LHCN-M2 (cell line): ENCODE results near the gene ZNF609. TPM values are rescaled to one million over a fixed set of nuclear protein-coding genes. Genes with fewer than 3 reads are reported as not detected.
"Not testable (repeated sequence)": the region's sequence is repeated elsewhere in the genome, so short reads cannot be mapped to it uniquely, and the experiment has no call there.

Experiments used
- DNase-seq: peaks from one replicate; pipeline ENCODE4 v3.0.0-alpha.2; 2012; ENCODE audit warnings: low read depth
- total RNA-seq: library from RNA; depleted of rRNA; stranded (reverse); fragments of >200 nt; gene quantifications from 2 replicates; pipeline ENCODE4 v1.2.3, GENCODE V29; 2014

ZNF609 gene
- total RNA-seq, 1 experiment from 2014 or later: 13.1 TPM

DNA sequence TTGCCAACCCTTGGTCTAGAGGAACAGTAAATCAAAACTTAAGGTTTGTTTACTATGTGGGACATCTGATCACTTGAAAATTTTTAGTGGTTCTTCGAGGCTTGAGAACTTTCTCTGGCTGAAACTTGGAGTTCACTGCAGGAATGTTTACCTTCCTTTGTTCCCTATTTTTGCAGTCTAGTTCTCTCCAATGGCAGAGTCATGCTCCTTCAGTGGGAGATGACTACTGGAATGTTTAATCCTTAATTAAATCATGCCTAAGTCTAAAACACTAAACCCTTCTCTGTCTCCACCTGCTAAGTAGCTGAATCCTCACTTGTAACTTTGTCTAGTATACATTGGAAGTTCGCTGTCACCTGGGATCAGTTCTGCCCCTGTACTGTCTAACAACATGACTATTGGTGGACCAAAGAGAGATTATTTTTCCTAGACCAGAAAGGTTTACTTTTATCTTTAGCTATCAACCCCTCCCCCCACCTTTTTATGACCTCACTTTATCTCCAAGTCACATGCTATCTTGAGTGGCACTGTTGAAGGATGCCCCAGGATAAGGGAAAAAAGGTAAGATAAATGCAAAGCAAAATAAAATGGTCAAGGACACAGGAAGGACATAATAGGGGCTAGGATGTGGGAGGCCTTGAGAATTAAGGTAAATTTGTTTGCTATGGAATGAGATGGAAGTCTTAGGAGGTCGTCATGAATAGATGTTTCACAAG lies 1.2 kb upstream of the ZNF609 start:
- DNase-seq: no peak

DNA sequence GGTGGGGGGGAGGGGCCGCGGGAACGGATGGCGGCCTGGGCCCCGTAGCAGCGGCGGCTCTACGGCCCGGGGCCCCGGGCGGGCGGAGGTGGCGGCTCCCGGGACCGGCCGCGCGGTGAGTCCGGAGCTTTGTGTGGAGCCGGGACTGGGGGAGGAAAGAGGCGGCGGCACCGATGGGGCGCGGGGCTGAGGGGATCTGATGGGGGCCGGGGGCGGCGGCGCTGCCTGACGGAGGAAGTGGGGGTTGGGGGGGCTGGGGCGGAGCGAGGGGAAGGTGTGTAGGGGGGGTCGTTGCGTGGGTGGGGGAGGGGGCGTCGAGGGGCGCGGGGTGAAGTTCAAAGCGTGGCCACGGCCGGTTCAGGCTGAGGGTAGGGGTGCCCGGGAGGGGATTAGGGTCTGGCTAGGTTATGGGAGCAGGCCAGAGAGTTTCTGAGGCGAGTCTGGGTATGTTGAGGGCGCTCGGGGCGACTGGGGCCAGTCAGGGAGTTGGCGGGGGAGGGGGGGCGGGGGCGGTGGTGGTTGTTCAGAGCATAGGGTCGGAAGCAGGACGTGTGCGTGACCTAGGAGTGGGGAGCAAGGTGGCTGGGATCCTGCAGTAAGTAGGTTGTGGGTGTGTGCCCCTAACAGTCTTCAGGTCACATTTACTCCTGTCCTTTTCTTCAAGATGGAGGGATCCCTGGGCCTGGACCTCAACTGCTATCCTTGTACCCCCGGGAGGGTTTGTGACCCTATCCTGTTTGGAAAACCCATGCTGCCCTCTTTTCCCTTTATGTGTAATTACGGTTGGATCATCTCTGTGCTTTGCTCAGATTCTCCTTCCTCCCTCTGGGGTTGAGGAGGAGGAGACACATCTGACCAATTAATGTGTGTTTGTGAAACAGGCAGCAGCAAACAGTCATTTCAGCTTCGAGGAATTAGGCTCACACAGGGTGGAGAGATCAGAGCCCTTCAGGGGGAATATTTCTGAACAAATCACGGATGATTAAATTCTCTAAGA lies 644 bp downstream of the ZNF609 start:
- peak; percentile 91 for DNase-seq

DNA sequence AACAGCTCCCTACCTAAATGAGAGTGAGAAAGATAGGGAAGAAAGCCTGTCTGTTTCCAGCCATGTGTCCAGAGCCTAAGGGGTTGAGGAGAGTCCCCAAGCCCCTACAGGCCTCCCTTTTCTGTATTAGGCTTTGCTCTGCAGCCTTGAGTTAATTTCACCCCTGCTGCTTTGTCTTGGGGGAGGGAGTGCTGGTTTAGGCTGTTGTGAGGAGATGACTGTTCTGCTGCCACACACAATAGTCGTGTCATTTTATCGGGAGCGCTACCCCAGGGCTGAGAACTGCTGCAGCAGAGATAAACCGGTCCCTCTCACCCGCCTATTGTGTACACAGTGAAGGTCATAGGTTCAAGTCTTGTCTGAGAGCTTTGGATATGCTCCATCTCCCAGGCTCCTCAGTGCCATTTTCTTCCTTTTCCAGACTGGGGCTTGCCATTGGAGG lies 1.4 kb downstream of the ZNF609 start:
- DNase-seq: no peak

DNA sequence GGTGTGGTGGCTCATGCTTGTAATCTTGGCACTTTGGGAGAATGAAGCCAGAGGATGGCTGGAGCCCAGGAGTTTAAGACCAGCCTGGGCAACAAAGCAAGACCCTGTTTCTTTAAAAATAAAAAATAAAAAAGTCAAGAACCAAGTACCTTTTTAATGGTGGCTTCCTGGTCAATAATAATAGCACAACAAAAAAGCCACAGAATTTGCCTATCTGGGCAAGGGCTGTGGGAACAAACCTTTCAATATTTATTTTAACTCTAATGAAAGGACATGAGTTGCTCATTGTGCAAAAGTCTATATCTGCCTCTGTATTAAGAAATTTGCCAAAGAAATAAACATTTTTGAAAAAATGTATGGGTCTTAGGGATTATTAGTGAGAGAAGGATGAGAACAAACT lies 2.1 kb downstream of the ZNF609 start:
- DNase-seq: no peak

DNA sequence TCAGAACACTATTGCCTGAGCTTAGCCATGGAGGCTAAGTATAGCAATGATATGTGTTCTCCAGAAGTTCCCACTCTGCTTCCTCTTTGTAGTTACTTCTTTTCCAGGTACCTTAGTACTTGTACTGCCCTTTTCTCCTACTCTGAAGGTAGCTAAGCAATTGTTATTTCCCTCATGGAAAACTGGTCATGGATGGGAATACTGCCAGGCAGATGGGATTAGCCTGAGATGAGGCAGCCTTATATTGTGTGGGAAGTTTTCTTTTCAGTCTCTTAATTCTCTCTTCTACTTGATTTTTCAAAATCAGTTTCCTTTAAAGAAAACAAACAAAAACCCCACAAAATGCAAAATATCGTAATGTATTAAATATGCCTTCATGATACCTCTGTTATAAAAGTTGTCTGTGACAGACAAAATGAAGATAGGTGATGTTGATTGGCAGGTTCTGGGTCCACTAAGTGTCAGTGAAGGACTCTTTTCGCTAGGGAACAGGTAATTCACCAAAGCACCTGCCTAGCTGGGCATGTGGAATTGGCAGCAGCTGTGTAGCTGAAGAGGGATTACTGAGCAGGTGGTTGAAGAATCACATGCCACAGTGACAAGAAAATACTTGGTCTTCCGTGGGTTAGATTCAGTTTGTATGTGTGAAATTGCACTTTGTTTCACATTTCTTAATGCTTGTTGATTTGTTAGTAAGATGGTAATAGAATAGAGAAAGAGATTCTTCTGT lies 4.1 kb downstream of the ZNF609 start:
- DNase-seq: no peak

DNA sequence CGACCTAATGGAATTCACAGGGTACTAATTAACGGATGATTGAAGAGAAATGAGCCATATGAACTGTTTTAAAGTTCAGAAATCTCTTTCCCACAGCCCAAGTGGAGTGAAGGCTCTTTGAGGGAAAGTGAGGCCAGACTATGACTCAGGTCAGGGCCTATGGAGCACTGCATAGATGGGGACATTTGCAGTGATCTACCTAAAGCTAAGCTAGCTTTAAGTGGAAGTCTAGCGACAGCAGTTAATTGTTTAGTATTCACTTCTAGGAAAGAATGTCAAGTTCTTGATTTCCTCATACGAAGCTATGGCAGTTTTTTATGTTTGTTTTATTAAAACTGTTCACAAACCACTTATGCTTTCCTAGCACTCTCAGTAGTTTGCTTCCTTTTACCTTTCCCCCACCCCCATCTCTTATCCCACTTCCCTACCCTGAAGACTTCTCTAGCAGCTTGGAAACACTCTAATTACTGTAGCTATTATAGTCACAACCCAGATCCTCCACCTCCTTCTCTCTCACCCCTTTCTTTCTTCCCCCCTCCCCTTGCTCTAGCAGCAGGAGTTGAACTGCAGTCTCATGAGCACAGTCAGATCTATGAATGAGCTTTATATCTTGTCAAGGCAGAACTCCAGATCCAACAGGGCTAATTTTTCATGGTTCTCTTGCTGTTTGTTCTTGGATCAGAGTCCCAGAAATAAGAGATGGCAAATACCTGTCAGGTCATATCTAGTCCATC lies 6.2 kb downstream of the ZNF609 start:
- DNase-seq: no peak

DNA sequence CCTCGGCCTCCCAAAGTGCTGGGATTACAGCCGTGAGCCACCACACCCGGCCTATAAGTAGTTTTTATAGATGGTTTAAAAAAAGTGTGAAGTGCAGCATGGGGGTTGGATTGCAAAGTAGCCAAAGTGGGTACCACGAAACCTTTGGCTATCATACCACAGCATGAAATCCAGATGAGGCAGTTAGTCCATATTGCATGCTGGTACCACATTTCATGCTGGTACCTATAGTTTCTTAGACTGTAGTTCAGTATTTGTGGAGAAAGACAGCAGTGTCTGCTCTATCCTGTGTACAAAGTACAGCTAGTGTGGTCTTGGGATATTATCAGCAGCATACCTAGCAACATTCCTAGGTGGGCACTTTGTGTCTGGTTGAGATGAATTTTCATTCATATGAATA lies 11.8 kb downstream of the ZNF609 start:
- no peak for DNase-seq

DNA sequence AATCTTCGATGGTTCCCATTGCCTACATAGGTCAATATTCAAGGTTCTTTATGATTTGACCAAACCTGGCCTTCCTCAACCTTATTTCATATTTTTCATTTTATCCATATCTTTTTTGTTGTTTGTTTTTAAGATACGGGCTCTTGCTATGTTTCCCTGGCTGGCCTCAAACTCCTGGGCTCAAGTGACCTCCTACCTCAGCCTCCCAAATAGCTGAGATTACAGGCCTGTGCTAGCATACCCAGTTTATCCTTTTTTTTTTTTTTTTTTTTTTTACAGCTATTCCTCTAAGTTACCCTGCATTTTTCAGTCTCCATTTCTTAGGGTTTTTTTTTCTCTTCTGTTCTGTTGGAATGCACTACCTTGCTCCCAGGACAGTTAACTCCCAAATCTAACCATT lies 14.5 kb downstream of the ZNF609 start:
- no peak for DNase-seq

DNA sequence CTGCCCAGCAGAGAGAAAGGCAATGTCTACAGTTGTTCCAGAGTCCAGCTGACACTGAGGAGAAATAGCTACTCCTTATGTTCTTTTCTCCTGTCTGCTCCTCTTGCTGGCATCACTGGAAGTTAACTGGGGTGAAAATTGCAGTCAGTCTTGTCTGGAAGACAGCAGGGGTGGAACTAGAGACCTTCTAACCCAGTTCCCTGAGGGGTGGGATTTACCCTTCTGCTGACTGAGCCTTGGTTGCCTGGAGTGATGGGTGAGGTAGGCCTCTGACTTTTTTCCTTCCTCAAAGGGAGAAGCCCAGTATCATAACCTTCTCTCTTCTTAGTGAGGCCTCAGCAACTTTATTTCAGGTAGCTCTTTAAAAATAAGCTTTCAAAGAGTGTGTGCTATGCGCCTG lies 16.2 kb downstream of the ZNF609 start:
- DNase-seq: no peak

DNA sequence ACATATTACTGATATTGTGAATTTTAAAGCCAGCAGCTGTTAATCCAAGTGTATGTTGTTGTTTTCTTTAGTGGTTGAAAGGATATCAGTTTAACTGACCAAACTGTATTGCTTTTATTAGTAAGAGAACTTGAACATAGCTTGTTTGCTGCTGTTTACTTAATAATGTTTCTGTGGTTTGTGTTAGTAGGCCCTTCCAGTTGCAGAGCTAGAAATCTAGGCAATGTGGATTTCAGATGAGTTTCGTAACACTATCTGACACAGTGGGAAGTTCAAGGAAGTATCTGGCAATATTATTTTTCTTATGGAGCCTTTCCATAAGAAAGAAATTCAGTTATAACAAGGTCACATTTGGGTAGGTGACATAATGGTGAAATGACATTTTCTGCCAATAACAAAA lies 18.5 kb downstream of the ZNF609 start:
- DNase-seq: peak; percentile 59

DNA sequence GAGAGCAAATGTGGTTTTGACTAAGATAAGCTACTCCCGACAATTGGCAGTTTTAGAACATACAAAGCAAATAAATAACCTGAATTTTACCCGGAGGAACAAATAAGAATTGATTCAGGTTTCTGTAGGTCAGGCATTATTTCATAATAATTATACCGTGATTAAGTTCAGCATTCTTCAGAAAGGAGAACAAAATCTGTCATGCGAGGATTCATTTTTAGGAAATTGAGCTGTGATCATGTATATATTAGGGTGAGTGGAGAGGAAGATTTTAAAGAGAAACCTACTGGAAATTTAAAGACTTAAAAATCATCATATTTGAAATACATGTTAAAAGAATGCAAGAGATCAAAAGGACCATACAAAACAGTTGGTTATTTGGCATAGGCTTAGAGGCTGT lies 20.5 kb downstream of the ZNF609 start:
- no peak for DNase-seq

DNA sequence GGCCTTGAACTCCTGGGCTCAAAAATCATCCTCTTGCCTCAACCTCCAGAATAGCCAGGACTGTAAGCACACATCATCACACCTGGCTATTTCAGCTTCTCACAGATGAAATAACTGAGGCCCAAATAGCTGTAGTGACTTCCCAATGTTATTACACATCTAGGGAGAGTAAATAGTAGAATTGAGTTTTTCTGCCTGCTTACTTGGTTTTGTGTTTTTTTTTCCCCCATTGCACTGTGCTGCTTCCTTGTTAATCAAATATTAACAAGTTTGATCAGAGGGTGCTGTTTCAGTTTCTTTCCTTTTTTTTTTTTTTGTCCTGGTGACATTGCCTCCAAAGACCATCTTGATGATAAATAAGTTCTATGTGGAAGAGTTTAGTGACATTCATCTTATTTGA lies 23.4 kb downstream of the ZNF609 start:
- DNase-seq: no peak

DNA sequence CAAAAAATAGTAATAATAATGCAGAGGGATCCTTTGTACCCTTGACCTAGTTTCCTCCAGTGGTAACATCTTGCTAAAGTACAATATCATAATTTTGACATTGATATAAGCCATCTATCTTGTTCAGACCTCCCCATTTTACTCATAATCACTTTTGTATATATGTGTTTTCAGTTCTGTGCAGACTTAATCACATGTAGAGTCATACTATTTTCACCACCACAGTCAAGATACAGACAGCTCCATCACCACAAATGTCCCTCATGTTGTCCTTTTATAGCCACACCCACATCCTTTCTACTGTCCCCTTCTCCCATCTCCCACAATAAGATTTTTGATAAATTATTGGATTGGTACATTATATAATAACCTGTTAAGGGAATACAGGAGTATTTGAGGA lies 25.4 kb downstream of the ZNF609 start:
- DNase-seq: no peak

DNA sequence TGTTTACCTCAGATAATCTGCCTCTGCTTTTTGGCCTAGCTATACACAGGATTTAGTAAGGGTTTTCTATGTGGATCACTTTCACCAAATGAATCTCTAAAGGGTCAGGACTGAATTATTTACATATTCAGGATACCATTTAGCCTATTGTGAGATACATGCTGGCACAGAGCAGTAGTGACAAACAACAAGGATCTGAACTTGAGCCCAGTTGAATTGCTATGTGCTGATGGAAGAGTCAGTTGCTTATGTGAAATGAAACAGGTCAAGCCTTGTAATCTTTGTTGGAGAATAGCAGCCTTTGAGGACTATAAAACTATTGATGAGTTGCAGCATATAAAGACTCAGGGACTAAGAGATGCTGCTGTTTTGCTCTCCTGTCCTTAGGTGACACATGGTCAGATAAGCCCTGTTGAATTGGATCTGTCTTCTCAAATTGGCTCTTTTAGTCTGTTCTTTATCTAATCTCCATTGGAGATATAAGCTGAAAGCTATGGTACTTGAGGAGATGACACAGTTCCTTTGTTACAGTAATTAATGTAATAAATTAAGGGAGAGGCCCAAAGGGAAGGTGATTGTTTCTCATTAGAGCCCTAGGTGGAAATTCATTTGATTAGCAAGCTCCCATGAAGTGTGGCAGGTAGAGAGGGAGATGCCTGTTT lies 30.4 kb downstream of the ZNF609 start:
- no peak for DNase-seq

DNA sequence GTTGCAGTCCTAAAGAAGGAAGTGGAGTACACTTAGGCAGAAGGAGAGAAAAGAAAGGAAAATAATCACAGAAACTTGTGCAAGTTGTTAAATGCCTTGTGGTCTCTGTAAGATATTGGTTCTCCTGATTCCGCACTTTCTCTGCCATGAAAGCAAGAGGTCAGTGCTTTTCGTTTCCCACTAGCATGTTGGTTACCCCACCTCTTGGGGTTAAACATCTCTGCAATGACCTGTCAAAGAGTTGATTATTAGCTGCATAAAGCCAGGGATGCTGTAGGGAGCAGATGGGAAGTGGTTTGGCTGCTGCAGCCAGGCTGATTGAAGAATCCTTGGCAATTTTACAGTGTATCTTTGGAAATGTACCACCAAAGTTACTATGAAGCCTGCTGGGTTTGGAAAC lies 33.3 kb downstream of the ZNF609 start:
- DNase-seq: no peak

DNA sequence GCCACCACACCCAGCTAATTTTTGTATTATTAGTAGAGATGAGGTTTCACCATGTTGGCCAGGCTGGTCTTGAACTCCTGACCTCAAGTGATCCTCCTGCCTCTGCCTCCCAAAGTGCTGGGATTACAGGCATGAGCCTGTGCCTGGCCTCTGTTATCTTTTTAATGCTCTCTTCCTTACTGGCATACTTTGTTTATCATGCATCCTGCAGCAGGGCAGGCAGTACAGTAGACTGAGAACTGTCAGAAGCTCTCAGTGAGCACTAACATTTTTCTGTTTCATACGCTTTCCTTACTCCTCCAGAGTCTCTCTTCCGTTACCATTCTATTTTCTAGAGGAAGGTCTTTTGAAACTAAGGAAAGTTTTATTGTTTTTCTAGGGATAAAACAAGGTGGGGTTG lies 35.6 kb downstream of the ZNF609 start:
- not testable (repeated sequence) for DNase-seq

DNA sequence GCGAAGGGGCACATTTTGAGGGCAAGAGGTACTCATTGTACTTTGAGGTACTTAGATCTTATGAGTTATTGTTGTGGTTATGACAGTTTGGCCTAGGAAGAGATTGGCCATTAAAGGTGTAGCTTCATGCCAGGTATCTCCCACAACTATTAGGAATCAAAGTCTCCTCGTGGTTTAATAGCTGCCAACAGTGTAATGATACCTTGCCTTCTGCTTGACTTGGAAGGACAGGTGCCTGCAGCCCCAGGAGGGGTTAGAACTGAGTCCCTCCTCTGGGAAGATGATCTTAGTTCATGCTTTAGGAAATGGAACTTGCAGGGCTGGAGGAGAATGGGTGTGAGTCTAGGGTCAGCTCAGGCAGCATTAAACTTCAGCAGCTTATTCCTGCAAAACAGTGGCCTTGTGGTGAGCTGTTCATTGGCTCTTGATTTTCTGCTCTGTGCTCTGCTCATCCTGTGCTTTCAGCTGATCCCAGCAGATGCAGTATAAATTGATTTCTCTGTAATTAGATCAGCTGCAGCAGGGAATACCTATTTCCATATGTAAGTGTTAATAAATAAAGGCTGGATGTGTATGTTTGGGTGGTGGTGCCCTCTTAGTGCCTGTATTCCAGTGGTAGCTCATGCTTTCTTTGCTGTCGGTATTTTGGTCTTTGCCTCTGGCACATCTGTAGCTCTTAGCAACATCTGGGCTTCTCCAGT lies 40.5 kb downstream of the ZNF609 start:
- DNase-seq: no peak

DNA sequence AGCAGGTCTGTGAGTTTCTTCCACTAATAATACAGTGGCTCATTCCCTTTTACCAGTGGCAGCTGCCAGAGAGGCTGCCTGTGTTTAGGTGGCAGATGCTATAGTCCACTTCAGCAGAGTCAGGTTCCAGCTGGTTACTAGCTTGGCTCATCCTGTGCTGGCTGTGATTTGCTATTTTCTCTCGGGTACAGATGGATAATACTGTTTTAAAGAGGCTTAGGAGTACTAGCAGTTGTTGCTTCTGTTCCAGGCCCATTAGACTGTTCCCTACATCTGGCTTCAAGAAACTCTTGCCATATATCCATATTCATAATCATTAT lies 41.0 kb downstream of the ZNF609 start:
- DNase-seq: peak; percentile 24

DNA sequence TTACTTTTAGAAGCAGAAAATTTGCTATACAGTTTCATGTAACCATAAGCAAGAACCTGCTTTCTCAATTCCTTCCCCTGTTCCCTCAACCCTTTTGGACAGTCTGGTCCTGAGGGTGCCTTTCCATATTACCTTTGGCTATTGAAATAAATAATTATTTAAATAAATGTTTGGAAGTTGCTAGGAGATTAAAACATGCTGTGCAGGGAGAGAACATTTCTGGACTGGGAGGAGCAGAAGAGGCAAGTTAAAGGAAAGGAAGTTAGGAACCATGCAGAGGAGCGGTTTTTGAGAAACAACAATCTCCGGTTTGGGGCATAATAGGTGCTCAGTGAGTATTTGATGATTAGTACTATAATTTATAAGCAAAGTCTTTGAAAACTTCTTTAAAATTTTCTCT lies 41.8 kb downstream of the ZNF609 start:
- no peak for DNase-seq

DNA sequence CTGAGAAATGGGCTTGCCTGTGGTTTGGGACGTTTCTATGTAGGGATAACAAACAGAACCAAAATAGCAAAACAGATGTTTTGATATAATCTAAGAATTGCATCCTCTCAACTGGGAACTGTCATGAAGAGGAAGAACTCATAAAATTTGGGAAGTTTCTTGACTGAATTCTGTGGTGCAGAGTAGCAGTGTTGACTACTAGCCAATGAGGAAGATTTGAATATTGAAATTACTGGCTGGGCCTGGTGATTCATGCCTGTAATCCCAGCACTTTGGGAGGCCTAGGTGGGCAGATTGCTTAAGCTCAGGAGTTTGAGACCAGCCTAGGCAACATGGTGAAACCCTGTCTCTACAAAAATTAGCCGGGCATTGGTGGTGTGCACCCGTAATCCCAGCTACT lies 42.2 kb downstream of the ZNF609 start:
- no peak for DNase-seq
